Measurements from ENCODE around the gene GSN. TPM values are rescaled to one million over a fixed set of nuclear protein-coding genes. Genes with fewer than 3 reads are reported as not detected.

GSN gene
- total and polyA plus RNA-seq, 9 of the 15 experiments (the other 6 are each of a cell fraction or from before 2014, with no cell fraction given), result 0.39 to 16.6 (median 8.2) TPM

- in situ Hi-C loops (cut with MboI), result no loop called here
- no peak overlapping the region for H3K4me2 ChIP-seq (ENCODE audit: insufficient read depth, low read length)
- intact Hi-C loops (cut with micrococcal nuclease), result loop anchor here (10.0 kb wide), 1 partner anchor 580 kb away; no protein-coding TSS in a partner anchor
- no peak for DNase-seq (ENCODE audit: extremely low read depth in 1 of 4, low spot score in 3 of 4)
- H3K27ac ChIP-seq (ENCODE audit: extremely low read depth, low read depth, low read length), result no peak overlapping the region
- H3K9me3 ChIP-seq (replicated peaks; ENCODE audit: control insufficient read depth, insufficient read depth, low read depth, low read length), result no peaks in the 10 kb centered on the region
- H2AFZ ChIP-seq (ENCODE audit: low read depth, low read length), result no peak overlapping the region
- no peaks in the 10 kb centered on the region for H3K27me3 ChIP-seq (ENCODE audit: control insufficient read depth in 2 of 2, insufficient read depth in 2 of 2, low read length in 2 of 2)
- TF ChIP-seq E2F4 (CRISPR knock-in tag; IDR thresholded peaks at IDR 0.05; ENCODE audit: low read depth), result no peak
- TF ChIP-seq, protein P1, sequence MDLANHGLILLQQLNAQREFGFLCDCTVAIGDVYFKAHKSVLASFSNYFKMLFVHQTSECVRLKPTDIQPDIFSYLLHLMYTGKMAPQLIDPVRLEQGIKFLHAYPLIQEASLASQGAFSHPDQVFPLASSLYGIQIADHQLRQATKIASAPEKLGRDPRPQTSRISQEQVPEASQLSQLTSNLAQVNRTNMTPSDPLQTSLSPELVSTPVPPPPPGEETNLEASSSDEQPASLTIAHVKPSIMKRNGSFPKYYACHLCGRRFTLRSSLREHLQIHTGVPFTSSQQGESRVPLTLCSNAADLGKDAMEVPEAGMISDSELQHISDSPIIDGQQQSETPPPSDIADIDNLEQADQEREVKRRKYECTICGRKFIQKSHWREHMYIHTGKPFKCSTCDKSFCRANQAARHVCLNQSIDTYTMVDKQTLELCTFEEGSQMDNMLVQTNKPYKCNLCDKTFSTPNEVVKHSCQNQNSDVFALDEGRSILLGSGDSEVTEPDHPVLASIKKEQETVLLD (IDR thresholded peaks at IDR 0.05), result no peak
- TF ChIP-seq, protein P2, sequence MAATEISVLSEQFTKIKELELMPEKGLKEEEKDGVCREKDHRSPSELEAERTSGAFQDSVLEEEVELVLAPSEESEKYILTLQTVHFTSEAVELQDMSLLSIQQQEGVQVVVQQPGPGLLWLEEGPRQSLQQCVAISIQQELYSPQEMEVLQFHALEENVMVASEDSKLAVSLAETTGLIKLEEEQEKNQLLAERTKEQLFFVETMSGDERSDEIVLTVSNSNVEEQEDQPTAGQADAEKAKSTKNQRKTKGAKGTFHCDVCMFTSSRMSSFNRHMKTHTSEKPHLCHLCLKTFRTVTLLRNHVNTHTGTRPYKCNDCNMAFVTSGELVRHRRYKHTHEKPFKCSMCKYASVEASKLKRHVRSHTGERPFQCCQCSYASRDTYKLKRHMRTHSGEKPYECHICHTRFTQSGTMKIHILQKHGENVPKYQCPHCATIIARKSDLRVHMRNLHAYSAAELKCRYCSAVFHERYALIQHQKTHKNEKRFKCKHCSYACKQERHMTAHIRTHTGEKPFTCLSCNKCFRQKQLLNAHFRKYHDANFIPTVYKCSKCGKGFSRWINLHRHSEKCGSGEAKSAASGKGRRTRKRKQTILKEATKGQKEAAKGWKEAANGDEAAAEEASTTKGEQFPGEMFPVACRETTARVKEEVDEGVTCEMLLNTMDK (IDR thresholded peaks at IDR 0.05; ENCODE audit: borderline replicate concordance, insufficient read depth, low read depth, low read length, poor library complexity, severe bottlenecking), result no peak
- TF ChIP-seq PHB (CRISPR knock-in tag; IDR thresholded peaks at IDR 0.05), result no peak
- TF ChIP-seq U2AF1 (optimal IDR thresholded peaks at IDR 0.05; ENCODE audit: low read depth, low read length), result no peak
- no peak for TF ChIP-seq CHAMP1 (IDR thresholded peaks at IDR 0.05)
- TF ChIP-seq TAF9B (IDR thresholded peaks at IDR 0.05; ENCODE audit: partially characterized antibody), result no peak
- TF ChIP-seq HDAC6 (IDR thresholded peaks at IDR 0.05; ENCODE audit: low read depth, low read length), result no peak
- H3K36me3 ChIP-seq (ENCODE audit: control insufficient read depth, insufficient read depth, low read length), result no peaks in the 10 kb centered on the region; the same call in 2 of the 3 replicates
- ChIA-PET POLR2A (no interaction called here), CTCF (ENCODE audit: low intra/inter-chr PET ratio) (no interaction called here)
- no peak overlapping the region for H3K4me3 ChIP-seq
- BruUV-seq (replicated peaks), result no TSS peak
- H4K20me1 ChIP-seq (replicated peaks; ENCODE audit: control insufficient read depth, insufficient read depth, low read length), result no peaks in the 10 kb centered on the region
- H3K9me1 ChIP-seq (ENCODE audit: control insufficient read depth, insufficient read depth, low read length), result no peaks in the 10 kb centered on the region
- no peak for FAIRE-seq
- WGBS (ENCODE audit: insufficient coverage, low coverage, missing lambda C conversion rate), result 3% methylated on average over 2 of the region's 2 CpGs
- ATAC-seq, result no peak
- H3K79me2 ChIP-seq (ENCODE audit: control insufficient read depth, insufficient read depth, low read length), result no peaks in the 10 kb centered on the region
- H3K9ac ChIP-seq (ENCODE audit: insufficient read depth in 1 of 2, low read depth in 2 of 2, low read length in 2 of 2), result no peak overlapping the region
- H3K4me1 ChIP-seq (replicated peaks in 1 of 2; ENCODE audit: control insufficient read depth in 2 of 2, insufficient read depth in 2 of 2, low read length in 2 of 2), result peaks cover 0 to 4% of the 10 kb centered on the region in 2 experiments; a peak in 2 of 5 replicates
These were observed 56.8 kb downstream of the GSN start for GRCh38 chr9:121324755-121325154.

Data from K562 (cell line).